Measurements from ENCODE around the gene METTL16.

GRCh38 chr17:2398182-2398581, 113.5 kb downstream of the METTL16 start:
- TF ChIP-seq POLR2A (IDR thresholded peaks at IDR 0.05): no peak
- TF ChIP-seq CTCF (IDR thresholded peaks at IDR 0.05): no peak

All from heart left ventricle (tissue), 13 donors.